NCI-H2029 (cell line): ENCODE results near the gene SERPINB10.

ENCODE experiments used
- DNase-seq: peaks from one replicate; lab custom pipeline; 2025; lab: John Stamatoyannopoulos, UW

Gene SERPINB10, protein sequence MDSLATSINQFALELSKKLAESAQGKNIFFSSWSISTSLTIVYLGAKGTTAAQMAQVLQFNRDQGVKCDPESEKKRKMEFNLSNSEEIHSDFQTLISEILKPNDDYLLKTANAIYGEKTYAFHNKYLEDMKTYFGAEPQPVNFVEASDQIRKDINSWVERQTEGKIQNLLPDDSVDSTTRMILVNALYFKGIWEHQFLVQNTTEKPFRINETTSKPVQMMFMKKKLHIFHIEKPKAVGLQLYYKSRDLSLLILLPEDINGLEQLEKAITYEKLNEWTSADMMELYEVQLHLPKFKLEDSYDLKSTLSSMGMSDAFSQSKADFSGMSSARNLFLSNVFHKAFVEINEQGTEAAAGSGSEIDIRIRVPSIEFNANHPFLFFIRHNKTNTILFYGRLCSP

GRCh38 chr18:63907664-63908063, at the start of gene SERPINB10:
Gene SERPINB10 (plus strand): TSS chr18:63907958. CDS start chr18:63915511, 7,553 bp downstream.
- no peak for DNase-seq

- no peak for DNase-seq
Observed at GRCh38 chr18:63858456-63858855, 49.3 kb upstream of the SERPINB10 start.

GRCh38 chr18:63859781-63860475, 47.8 kb upstream of the SERPINB10 start:
- no peak for DNase-seq

DNA sequence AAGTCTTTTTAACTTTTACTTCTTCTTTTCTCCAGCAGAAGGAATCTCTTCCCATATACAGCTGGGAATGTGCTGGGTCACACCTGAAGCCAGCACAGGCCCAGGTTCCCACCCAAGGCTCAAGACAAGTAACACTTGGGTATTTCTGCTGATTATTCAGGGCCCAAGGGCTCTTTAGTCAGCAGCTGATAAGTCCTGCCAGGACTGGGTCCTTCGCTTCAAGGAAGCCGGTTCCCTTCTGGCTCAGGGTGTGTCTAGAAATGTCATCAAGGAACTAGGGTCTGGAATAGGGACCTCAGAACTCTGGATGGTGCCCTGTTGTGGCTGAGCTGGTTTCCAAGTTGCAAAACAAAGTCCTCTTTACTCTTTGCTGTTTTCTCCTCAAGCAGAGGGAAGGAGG, 47.2 kb upstream of the SERPINB10 start:
- no peak for DNase-seq

DNA sequence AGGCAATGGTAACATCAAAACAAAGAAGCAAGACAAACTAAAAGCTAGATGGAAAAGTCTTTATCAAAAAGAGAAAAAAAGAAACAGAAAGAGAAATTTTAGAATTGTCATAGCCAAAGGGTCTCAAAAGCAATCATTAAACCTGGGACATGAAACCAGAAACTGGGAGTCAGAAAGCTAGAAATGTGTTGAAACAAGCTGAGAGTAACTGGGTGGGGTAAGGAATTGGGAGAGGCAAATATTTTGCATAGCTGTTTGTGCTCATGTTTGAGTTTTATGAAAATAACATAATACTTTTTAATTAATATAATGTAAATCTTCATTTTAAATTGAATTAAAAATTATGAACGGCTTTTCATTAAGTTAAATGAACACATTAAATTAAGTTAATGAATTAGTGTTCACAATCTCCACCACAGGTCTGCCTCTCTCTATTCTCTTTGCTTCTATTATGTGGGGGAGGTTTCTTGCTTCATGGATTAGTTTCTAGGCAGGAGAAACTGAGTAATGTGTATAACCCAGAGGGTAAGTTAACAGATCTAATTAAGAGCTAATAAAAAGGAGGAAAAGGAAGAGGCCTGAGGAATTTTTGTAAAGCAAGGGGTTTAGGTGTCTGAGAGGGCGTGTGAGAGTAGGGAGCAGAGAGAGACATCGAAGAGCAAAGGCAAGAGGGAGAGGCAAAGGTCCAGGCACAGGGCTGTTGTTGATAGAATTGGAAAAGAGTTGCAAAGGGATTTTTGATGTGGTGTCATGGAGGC, 40.2 kb upstream of the SERPINB10 start:
- no peak for DNase-seq

DNA sequence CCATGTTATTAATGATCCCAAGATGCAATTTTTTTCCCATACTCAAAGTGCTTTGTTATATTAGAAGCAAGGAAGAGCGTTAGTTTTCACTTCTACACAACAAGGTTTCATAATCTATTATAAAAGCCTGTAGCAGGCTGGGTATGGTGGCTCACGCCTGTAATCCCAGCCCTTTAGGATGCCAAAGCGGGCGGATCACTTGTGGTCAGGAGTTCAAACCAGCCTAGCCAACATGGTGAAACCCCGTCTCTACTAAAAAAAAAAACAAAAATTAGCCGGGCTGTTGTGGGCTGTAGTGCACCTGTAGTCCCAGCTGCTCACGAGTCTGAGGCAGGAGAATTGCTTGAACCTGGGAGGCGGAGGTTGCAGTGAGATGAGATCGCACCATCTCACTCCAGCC, 39.2 kb upstream of the SERPINB10 start:
- DNase-seq, result no peak

DNA sequence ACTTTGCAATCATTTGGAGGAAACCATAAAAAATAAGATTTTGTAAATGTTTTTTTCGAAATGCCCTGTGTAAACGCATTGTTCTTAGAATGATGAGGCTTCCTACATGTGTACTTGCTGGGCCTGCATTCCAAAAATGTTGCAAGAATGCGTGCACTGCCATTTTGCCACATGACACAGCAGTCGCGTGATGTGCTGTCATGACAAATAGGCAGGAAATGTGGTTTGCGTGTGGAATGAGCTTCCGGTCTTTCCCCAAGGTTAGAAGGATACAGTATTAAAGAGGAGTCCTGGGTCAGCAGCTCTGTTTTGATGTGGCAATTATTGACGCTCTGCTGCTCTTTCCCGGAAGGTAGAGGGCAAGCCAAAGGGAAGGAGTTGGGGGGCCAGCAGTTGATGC, 38.4 kb upstream of the SERPINB10 start:
- DNase-seq, result no peak

DNA sequence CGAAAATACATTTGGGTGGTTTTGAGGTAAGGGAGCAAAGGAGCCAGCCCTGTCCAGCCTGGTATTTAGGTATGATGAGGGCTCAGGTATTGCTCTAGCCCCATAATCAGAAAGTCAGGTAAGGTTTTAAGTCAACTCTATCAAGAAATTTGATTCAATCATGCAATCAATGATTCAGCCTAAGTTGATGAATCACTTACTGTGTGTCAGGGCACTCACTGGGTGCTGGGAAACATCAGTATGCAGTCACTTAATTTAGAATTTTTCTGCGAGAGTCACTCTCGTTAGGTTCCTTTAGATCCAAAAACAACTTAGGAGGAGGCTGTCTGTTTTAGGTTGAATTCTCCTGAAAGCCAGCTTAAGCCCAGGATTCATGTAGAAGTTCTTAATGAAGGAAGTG, 37.9 kb upstream of the SERPINB10 start:
- DNase-seq, result no peak

DNA sequence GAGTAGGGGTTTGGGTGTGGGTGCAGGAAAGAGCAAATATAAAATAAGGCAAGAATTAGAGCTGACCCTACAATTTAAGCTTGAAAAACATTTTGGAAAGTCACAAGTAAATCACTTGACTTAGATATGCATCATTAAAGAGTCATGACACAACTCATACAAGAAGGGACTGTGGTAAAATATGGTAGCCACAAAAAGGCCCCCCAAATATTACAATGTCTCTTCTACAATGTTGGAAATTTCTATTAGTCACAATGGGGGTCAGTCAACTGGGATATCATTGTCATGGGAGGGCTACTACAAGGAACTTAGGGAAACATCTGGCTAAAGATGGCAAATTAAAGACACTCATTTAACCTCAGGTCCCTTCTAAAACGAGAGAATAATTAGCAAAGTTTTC, 35.9 kb upstream of the SERPINB10 start:
- DNase-seq, result no peak

DNA sequence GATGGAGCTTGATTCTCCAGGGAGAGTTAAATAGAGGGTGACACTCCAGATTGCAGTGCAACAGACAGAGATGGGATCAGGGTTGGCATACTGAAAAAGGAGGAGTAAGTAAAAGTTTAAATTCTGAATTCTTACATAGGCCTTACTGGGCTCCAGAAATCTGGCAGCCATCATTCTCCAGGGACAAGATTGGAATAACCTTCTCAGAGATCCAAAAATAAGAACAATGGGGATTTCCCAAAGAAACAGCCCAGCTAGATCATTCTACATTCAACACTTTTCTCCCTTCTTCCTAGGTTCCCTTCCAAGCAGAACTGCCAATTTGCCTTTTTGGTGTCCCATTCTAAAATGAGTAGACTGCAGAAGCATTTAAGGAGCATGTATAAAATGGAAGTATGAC, 35.2 kb upstream of the SERPINB10 start:
- DNase-seq, result no peak

DNA sequence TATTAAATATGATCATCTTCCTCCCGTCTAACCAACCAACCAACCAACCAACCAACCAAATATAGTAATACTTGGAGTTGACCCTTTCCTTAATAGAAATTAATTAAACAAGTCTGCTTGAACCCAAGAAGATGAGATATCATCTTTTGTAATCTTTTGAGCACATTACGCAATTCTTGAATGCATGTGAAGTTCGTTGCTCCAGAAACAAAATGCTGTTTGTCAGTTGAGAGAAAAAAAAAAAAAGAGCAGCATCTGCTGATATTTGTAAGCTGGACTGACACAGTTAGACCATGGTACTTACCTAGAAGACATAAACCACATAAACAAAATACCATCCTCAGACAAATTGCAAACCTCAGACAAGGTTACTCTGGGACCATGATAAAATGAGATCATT, 29.4 kb upstream of the SERPINB10 start:
- DNase-seq, result no peak

DNA sequence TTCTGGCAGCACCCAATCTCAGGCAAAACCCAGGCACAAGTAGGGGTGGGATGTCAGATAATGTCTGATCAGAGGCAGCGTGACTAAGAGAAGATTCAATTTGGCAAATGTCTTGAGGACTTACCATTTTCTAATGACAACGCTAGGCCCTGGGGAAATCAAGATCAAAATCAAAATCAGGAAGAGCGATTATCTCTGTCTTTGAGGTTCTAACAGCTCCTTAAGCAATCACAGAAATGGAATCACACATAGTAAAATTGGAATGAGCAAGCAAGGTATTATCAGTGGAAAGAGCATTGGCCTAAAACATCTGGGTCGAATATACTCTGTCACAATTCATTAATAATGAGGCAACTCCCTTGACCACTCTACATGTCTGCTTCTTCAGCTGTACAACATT, 28.8 kb upstream of the SERPINB10 start:
- DNase-seq, result no peak

- no peak for DNase-seq
Observed at GRCh38 chr18:63879709-63880108, 28.0 kb upstream of the SERPINB10 start.

DNA sequence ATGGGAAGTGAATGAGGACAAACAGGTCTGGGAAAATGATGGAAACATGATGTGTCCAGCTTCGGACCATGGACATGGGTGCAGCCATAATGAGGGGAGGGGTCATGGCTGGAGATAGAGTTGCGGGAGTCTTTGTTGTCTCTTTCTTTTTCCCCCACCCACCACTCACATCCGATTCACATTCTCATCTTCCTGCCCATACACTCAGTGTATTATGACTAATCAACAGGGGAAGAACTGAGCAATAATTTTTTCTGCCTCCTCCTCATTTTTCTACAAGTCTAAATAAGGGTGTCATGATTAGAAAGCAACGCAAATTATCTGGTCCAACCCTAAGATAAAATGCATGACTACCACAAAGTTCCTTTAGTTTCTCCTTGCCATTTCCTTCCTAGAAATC, 25.9 kb upstream of the SERPINB10 start:
- DNase-seq, result no peak

GRCh38 chr18:63882333-63883141, 25.2 kb upstream of the SERPINB10 start:
- no peak for DNase-seq

DNA sequence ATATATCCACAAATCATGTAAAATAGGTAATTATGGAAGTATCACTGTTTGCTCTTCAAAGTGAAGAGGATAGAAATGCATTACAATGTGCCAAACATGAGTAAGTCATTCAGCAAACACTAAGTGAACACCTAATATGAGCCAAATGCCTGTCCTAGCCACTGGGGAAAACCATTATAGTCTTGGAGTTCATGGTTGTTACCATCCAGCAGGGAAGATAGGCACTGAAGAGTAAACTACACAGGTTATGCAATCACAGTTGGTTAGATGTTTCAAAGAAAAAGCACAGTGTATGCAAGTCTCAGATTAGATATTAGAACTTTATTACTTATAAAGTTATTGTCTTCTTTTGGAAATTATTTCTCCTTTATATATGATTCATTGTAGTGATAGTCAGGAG, 24.1 kb upstream of the SERPINB10 start:
- no peak for DNase-seq

- no peak for DNase-seq
Observed at GRCh38 chr18:63887424-63887823, 20.3 kb upstream of the SERPINB10 start, which contains the start of gene SERPINB2. Gene SERPINB2 (plus strand): TSS chr18:63887705. CDS start chr18:63891445, 3,740 bp downstream.

- DNase-seq, result no peak
Observed at GRCh38 chr18:63888470-63889190, 19.1 kb upstream of the SERPINB10 start.

- no peak for DNase-seq
Observed at GRCh38 chr18:63889626-63890025, 18.1 kb upstream of the SERPINB10 start.

GRCh38 chr18:63890237-63890949, 17.4 kb upstream of the SERPINB10 start:
- DNase-seq, result no peak

DNA sequence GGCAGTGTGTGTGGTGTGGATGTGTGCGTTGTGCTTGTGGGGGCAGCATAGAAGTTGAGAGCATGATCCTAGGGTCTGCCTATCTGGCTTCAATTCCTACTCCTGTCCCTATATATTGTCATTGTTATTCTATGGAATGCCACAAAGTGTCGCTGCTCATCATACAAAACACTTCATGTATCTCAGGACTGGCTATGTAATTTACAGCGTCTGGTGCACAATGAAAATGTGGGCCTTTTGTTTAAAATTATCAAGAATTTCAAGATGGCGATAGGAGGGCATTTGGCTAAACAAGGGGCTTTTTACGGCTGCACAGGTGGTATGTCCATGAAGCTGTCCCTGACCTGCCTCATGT, 16.8 kb upstream of the SERPINB10 start:
- no peak for DNase-seq
